HepG2 (cell line): Measurements from ENCODE around the gene KMT5C. TPM values are rescaled to one million over a fixed set of nuclear protein-coding genes. Genes with fewer than 3 reads are reported as not detected.

Experiments
- ATAC-seq: fragments of 200-7000 bp; cut with Tn5 transposase; 3 replicates; pipeline ENCODE4 v1.9.1; 2020; ENCODE audit warnings: mild to moderate bottlenecking, moderate library complexity
- BruUV-seq: library from RNA; stranded (reverse); fragments of 400-500 nt; replicated peaks from 2 replicates; lab custom pipeline; 2021; lab: Mats Ljungman, UMichigan
- CTCF ChIA-PET: fragments of 300-600 bp; formaldehyde crosslinking; extraction: SDS; loops from one replicate; lab custom pipeline; 2021; ENCODE audit warnings: low total read pairs, inconsistent platforms, low intra/inter-chr PET ratio; lab: Yijun Ruan, JAX
- POLR2A ChIA-PET: fragments of 350-600 bp; sonication (Branson Sonifier 250); formaldehyde crosslinking; loops from one replicate; lab custom pipeline; 2020; ENCODE audit warnings: antibody characterized with exemption, inconsistent platforms; lab: Yijun Ruan, JAX
- DNase-seq: peaks from one replicate; pipeline ENCODE4 v3.0.0-alpha.2; 2015; ENCODE audit warnings: low spot score
- FAIRE-seq: peaks from 3 replicates; lab custom pipeline; 2011; peaks lifted over from hg19 to GRCh38; lab: Jason Lieb, UNC
- H2AFZ ChIP-seq: one replicate; pipeline ENCODE4 v1.6.1; 2011; ENCODE audit warnings: low read length, inconsistent platforms
- H3K27ac ChIP-seq: fragments of 300-600 bp; 3 replicates; pipeline ENCODE4 v1.8.0; 2011; ENCODE audit warnings: mixed run types, mild to moderate bottlenecking, mixed read lengths, low read length, inconsistent platforms; ENCODE audit not compliant: insufficient read depth; ENCODE audit errors: extremely low read length
- H3K27me3 ChIP-seq, 2 experiments: fragments of 200-600 bp in 1 of 2; 2 replicates in 1 of 2; 3 replicates in 1 of 2; pipeline versions ENCODE4 v1.6.0 to v1.8.0; 2011; ENCODE audit warnings: low read length in 2 of 2, mild to moderate bottlenecking in 2 of 2, moderate library complexity in 2 of 2, inconsistent platforms in 1 of 2; ENCODE audit not compliant: insufficient read depth in 2 of 2, control insufficient read depth in 1 of 2
- H3K36me3 ChIP-seq, 2 experiments: fragments of 200-600 bp in 1 of 2; replicated peaks in 1 of 2; 2 replicates in 1 of 2; 3 replicates in 1 of 2; pipeline versions ENCODE4 v1.5.1 to v1.8.0; 2011; ENCODE audit warnings: low read length in 2 of 2, inconsistent platforms in 1 of 2; ENCODE audit not compliant: insufficient read depth in 2 of 2, control insufficient read depth in 1 of 2
- H3K4me1 ChIP-seq: 2 replicates; pipeline ENCODE4 v1.5.1; 2012; ENCODE audit warnings: low read length, inconsistent platforms; ENCODE audit not compliant: insufficient read depth
- H3K4me2 ChIP-seq: 2 replicates; pipeline ENCODE4 v1.6.0; 2011; ENCODE audit warnings: low read depth, low read length, inconsistent platforms
- H3K4me3 ChIP-seq, 3 experiments: fragments of 200-600 bp in 1 of 3; sonication (generic), shearing (Covaris generic) in 1 of 3; replicated peaks in 1 of 3; 2 replicates each; pipeline ENCODE4 v1.5.1; 2011 to 2016; ENCODE audit warnings: low read length in 3 of 3, inconsistent platforms in 2 of 3, low read depth in 2 of 3, mild to moderate bottlenecking in 2 of 3, control low read depth in 1 of 3, mixed read lengths in 1 of 3; ENCODE audit not compliant: insufficient read depth in 1 of 3
- H3K79me2 ChIP-seq: one replicate; pipeline ENCODE4 v1.6.1; 2011; ENCODE audit warnings: low read length, inconsistent platforms; ENCODE audit not compliant: insufficient read depth
- H3K9ac ChIP-seq: 2 replicates; pipeline ENCODE4 v1.6.0; 2011; ENCODE audit warnings: mild to moderate bottlenecking, low read depth, low read length, inconsistent platforms; ENCODE audit not compliant: insufficient read depth
- H3K9me3 ChIP-seq: 2 replicates; pipeline ENCODE4 v1.5.1; 2012; ENCODE audit warnings: mild to moderate bottlenecking, low read length
- H4K20me1 ChIP-seq: 2 replicates; pipeline ENCODE4 v1.6.0; 2011; ENCODE audit warnings: inconsistent platforms, mild to moderate bottlenecking, low read length, moderate library complexity; ENCODE audit not compliant: insufficient read depth
- ETV6 ChIP-seq: sonication (generic); formaldehyde crosslinking; conservative IDR thresholded peaks from 2 replicates; pipeline ENCODE4 v1.4.0; 2020; ENCODE audit warnings: missing genetic modification reagents
- FOXJ3 ChIP-seq: sonication (generic); formaldehyde crosslinking; IDR thresholded peaks from 2 replicates; pipeline ENCODE4 v1.4.0; 2020; ENCODE audit warnings: missing genetic modification reagents, mild to moderate bottlenecking, borderline replicate concordance
- FOXP4 ChIP-seq: sonication (generic); formaldehyde crosslinking; IDR thresholded peaks from 2 replicates; pipeline ENCODE4 v1.4.0; 2020; ENCODE audit warnings: missing genetic modification reagents
- JUND ChIP-seq: sonication (generic); formaldehyde crosslinking; IDR thresholded peaks from 2 replicates; pipeline ENCODE4 v1.8.0; 2022; ENCODE audit warnings: mild to moderate bottlenecking, missing genetic modification reagents
- MTF1 ChIP-seq: sonication (generic); formaldehyde crosslinking; IDR thresholded peaks from 2 replicates; pipeline ENCODE4 v1.5.0; 2020; ENCODE audit warnings: missing genetic modification reagents
- NCOA2 ChIP-seq: sonication (generic); formaldehyde crosslinking; IDR thresholded peaks from 2 replicates; pipeline ENCODE4 v1.8.0; 2022; ENCODE audit warnings: inconsistent platforms
- NCOR1 ChIP-seq: fragments of 200-600 bp; sonication (generic); IDR thresholded peaks from 2 replicates; pipeline ENCODE4 v1.7.0; 2017; ENCODE audit warnings: antibody characterized with exemption, low read length, borderline replicate concordance
- NRL ChIP-seq: sonication (generic); formaldehyde crosslinking; IDR thresholded peaks from 2 replicates; pipeline ENCODE4 v1.5.0; 2020; ENCODE audit warnings: missing genetic modification reagents, mild to moderate bottlenecking, moderate library complexity, borderline replicate concordance
- REXO4 ChIP-seq: sonication (generic); formaldehyde crosslinking; IDR thresholded peaks from 2 replicates; pipeline ENCODE4 v1.8.0; 2022; ENCODE audit warnings: missing genetic modification reagents, mild to moderate bottlenecking, borderline replicate concordance
- SMARCE1 ChIP-seq: fragments of 450-650 bp; IDR thresholded peaks from 2 replicates; pipeline ENCODE4 v1.6.1; 2017; ENCODE audit warnings: borderline replicate concordance
- TAF15 ChIP-seq: fragments of 200-400 bp; formaldehyde crosslinking; IDR thresholded peaks from one replicate; pipeline ENCODE4 v1.6.1; 2018; ENCODE audit warnings: mild to moderate bottlenecking, low read depth, low read length; ENCODE audit not compliant: poor library complexity, severe bottlenecking
- TP53 ChIP-seq: sonication (generic); formaldehyde crosslinking; conservative IDR thresholded peaks from 2 replicates; pipeline ENCODE4 v1.4.0; 2020; ENCODE audit warnings: missing genetic modification reagents
- XBP1 ChIP-seq: sonication (generic); formaldehyde crosslinking; IDR thresholded peaks from 2 replicates; pipeline ENCODE4 v1.5.0; 2020; ENCODE audit warnings: missing genetic modification reagents
- ZBTB8A ChIP-seq: sonication (generic); formaldehyde crosslinking; IDR thresholded peaks from 2 replicates; pipeline ENCODE4 v1.4.0; 2020; ENCODE audit warnings: mild to moderate bottlenecking, low read depth, missing genetic modification reagents, borderline replicate concordance
- ZNF644 ChIP-seq: IDR thresholded peaks from 2 replicates; pipeline ENCODE4 v1.6.1; 2016; ENCODE audit warnings: low read depth
- ZSCAN22 ChIP-seq: sonication (generic); formaldehyde crosslinking; IDR thresholded peaks from 2 replicates; pipeline ENCODE4 v1.4.0; 2020; ENCODE audit warnings: mild to moderate bottlenecking, missing genetic modification reagents
- WGBS: methylation state at CpG from one replicate; pipeline ENCODE4 v1.1.6; 2017; ENCODE audit warnings: low lambda C conversion rate; 5-methylcytosine and 5-hydroxymethylcytosine counted together
- in situ Hi-C: cut with HindIII; loops from 2 replicates; pipeline ENCODE4 v1.10.0; 2017; ENCODE audit warnings: low pct_unique_long_range_greater_than_20kb; ENCODE audit not compliant: extremely low pct_ligation_motif_present
- intact Hi-C: fragments of 100-400 bp; cut with micrococcal nuclease; formaldehyde crosslinking; loops from one replicate; pipeline ENCODE4 v1.10.0; 2022; ENCODE audit not compliant: unreplicated experiment
- polyA plus RNA-seq, 8 experiments: library from polyadenylated mRNA; depleted of rRNA in 3 of 8; stranded (reverse) in 7 of 8; unstranded in 1 of 8; fragments of >200 nt; fragmentation: Illumina TruSeq in 4 of 8; extraction: Trizol in 4 of 8; gene quantifications; 2 replicates each; pipeline versions ENCODE4 v1.2.1 to v1.2.3, GENCODE V29; 2011 to 2016; ENCODE audit warnings: low read depth in 4 of 8, missing spikeins in 1 of 8, mixed read lengths in 1 of 8; ENCODE audit not compliant: insufficient read depth in 1 of 8
- total RNA-seq, 5 experiments: library from RNA; depleted of rRNA; stranded (reverse); fragments of >200 nt; fragmentation: Illumina TruSeq; extraction: Trizol; gene quantifications; 2 replicates each; pipeline ENCODE4 v1.2.3, GENCODE V29; 2016; ENCODE audit warnings: low read depth in 1 of 5
- TF ChIP-seq, protein P1 (sequence below): IDR thresholded peaks from 2 replicates; pipeline ENCODE4 v1.6.1; 2016; ENCODE audit warnings: low read depth, borderline replicate concordance

Gene KMT5C
- total and polyA plus RNA-seq, 2 of the 13 experiments (the other 11 are each of a cell fraction or from before 2014, with no cell fraction given), result 5.5 to 9.0 TPM

GRCh38 chr19:55365964-55366363 lies 26.3 kb downstream of the KMT5C start:
- Histone ChIP-seq H3K9me3 (no peaks in the 10 kb centered on the region), H3K27ac (no peak overlapping the region), H3K27me3 (peaks cover 7 to 31% of the 10 kb centered on the region in 2 experiments; a peak in 4 of 5 replicates), H3K9ac (no peak overlapping the region), H3K4me3 (no peak overlapping the region), H2AFZ (no peak overlapping the region), H3K79me2 (no peaks in the 10 kb centered on the region), H3K4me1 (peaks cover 27% of the 10 kb centered on the region), H4K20me1 (no peaks in the 10 kb centered on the region), H3K36me3 (no peaks in the 10 kb centered on the region), H3K4me2 (no peak overlapping the region)
- no peak for TF ChIP-seq NCOA2 (CRISPR knock-in tag)
- no peak for TF ChIP-seq ZNF644 (CRISPR knock-in tag)
- TF ChIP-seq SMARCE1, result no peak
- no peak for TF ChIP-seq TAF15
- no peak for TF ChIP-seq NRL (CRISPR knock-in tag)
- TF ChIP-seq TP53 (CRISPR knock-in tag), result no peak
- no peak for TF ChIP-seq REXO4
- TF ChIP-seq FOXJ3, result no peak
- TF ChIP-seq, protein P1, sequence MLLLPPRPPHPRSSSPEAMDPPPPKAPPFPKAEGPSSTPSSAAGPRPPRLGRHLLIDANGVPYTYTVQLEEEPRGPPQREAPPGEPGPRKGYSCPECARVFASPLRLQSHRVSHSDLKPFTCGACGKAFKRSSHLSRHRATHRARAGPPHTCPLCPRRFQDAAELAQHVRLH (CRISPR knock-in tag), result no peak
- no peak for TF ChIP-seq MTF1
- TF ChIP-seq NCOR1, result no peak
- TF ChIP-seq ZBTB8A, result no peak
- TF ChIP-seq ZSCAN22, result no peak
- no peak for TF ChIP-seq XBP1
- no peak for TF ChIP-seq FOXP4 (CRISPR knock-in tag)
- no peak for TF ChIP-seq ETV6 (CRISPR knock-in tag)
- no peak for TF ChIP-seq JUND (CRISPR knock-in tag)
- BruUV-seq, result no TSS peak
- intact Hi-C loops (no loop called here), in situ Hi-C loops (no loop called here)
- no peak for FAIRE-seq
- WGBS, result 83% methylated on average over 11 of the region's 19 CpGs
- CTCF ChIA-PET, result no interaction called here
- ATAC-seq, result no peak
- DNase-seq, result no peak
- POLR2A ChIA-PET, result no interaction called here
